ENCODE results near the gene POU2F1.

DNA sequence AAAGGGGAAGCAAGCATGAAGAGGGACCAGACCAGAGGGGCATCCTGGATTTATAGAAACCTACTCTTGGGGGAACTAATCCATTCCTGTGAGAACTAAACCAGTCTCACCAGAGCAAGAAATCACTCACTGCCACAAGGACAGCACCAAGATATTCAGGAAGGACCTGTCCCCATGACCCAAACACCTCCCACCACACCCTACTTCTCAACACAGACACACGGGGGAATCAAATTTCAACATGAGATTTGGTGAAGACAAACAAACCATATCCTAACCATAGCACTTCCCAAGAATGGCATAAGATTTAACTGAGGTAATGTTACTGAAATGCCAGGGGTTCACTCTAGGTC lies 12.1 kb upstream of the POU2F1 start:
- TF ChIP-seq, protein P1, sequence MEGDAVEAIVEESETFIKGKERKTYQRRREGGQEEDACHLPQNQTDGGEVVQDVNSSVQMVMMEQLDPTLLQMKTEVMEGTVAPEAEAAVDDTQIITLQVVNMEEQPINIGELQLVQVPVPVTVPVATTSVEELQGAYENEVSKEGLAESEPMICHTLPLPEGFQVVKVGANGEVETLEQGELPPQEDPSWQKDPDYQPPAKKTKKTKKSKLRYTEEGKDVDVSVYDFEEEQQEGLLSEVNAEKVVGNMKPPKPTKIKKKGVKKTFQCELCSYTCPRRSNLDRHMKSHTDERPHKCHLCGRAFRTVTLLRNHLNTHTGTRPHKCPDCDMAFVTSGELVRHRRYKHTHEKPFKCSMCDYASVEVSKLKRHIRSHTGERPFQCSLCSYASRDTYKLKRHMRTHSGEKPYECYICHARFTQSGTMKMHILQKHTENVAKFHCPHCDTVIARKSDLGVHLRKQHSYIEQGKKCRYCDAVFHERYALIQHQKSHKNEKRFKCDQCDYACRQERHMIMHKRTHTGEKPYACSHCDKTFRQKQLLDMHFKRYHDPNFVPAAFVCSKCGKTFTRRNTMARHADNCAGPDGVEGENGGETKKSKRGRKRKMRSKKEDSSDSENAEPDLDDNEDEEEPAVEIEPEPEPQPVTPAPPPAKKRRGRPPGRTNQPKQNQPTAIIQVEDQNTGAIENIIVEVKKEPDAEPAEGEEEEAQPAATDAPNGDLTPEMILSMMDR (optimal IDR thresholded peaks at IDR 0.05 in 1 of 3, IDR thresholded peaks at IDR 0.05 in 1 of 3, conservative IDR thresholded peaks at IDR 0.05 in 1 of 3; ENCODE audit: extremely low read depth in 1 of 3, insufficient read depth in 2 of 3, low read length in 3 of 3): no peak
- no peak for TF ChIP-seq EZH2 (IDR thresholded peaks at IDR 0.05; ENCODE audit: low read length)
